Measurements from ENCODE around the gene NCEH1. TPM values are rescaled to one million over a fixed set of nuclear protein-coding genes. Genes with fewer than 3 reads are reported as not detected.

NCEH1 gene
- total RNA-seq, 4 donors from 2014 or later = 2.3 to 5.8 (median 4.2) TPM

GRCh38 chr3:172647823-172648222 lies 63.0 kb downstream of the NCEH1 start:
- no peaks in the 10 kb centered on the region for H3K27me3 ChIP-seq
- no peak for DNase-seq (ENCODE audit: low spot score in 2 of 2)
- TF ChIP-seq POLR2AphosphoS5 (IDR thresholded peaks at IDR 0.05) (no peak), EP300 (IDR thresholded peaks at IDR 0.05) (no peak), POLR2A (IDR thresholded peaks at IDR 0.05) (no peak), CTCF (IDR thresholded peaks at IDR 0.05) (no peak)
- H3K4me3 ChIP-seq = no peak overlapping the region
- peaks cover 13% of the 10 kb centered on the region for H3K4me1 ChIP-seq
- WGBS = 61% methylated on average over 14 of the region's 14 CpGs
- H3K36me3 ChIP-seq = peaks cover 2% of the 10 kb centered on the region
- no peaks in the 10 kb centered on the region for H3K9me3 ChIP-seq
- H3K27ac ChIP-seq = no peak overlapping the region

DNA sequence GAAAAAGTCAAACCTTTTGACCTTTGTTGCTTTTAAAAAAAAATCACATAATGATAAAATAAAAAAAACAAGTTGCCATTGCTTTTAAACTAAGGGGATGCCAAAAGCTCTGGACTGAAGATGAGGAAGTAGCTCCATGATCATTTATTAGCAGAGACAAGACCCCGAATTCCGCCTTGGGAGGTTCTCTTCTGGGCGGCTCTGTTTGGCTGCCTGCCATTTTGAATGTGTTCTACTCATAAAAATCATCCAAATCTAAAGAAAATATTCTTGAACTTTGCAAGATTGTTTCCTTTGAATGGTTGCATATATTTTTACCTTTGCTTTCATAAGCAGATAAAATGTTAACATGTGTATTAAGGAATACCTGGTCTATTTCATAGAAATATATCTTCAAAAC lies 63.8 kb downstream of the NCEH1 start:
- Histone ChIP-seq H3K9me3 (no peaks in the 10 kb centered on the region), H3K36me3 (peaks cover 2% of the 10 kb centered on the region), H3K4me3 (no peak overlapping the region), H3K27me3 (no peaks in the 10 kb centered on the region), H3K4me1 (peaks cover 13% of the 10 kb centered on the region), H3K27ac (no peak overlapping the region)
- no peak for DNase-seq (ENCODE audit: low spot score in 2 of 2)
- TF ChIP-seq POLR2AphosphoS5 (IDR thresholded peaks at IDR 0.05) = no peak
- TF ChIP-seq EP300 (IDR thresholded peaks at IDR 0.05) = no peak
- no peak for TF ChIP-seq CTCF (IDR thresholded peaks at IDR 0.05)
- WGBS = 59% methylated on average over 3 of the region's 3 CpGs

DNA sequence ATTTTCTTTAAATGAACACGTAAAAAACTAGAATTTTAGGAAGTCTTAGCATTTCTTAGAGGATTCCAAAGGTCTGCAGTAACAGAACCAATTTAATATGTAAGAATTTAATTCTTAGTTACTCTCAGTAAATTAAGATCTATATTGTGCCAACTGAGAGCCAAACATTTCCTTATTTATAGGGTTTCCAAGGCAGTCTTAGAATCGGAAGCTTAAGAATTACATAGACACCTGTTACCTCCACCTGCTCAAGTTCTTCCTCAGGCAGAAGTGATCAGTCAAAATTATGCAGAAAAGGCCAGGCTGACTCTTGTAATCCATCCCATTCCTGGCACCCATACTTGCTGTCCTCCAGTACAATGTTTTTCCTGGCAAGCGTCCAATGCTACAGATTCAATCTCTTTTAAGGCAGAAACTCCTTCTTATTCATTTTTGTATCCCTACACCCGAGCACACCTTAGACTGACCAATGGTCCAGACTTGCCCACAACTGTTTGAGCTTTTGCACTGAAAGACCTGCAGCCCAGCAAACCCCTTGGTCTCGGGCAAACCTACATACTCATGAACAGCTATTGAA lies 64.3 kb downstream of the NCEH1 start:
- Histone ChIP-seq H3K36me3 (peaks cover 3% of the 10 kb centered on the region), H3K27me3 (no peaks in the 10 kb centered on the region), H3K27ac (no peak overlapping the region), H3K4me3 (no peak overlapping the region), H3K9me3 (no peaks in the 10 kb centered on the region), H3K4me1 (peaks cover 13% of the 10 kb centered on the region)
- no peak for DNase-seq (ENCODE audit: low spot score in 2 of 2)
- 71% methylated on average over 5 of the region's 5 CpGs for WGBS
- TF ChIP-seq POLR2A (IDR thresholded peaks at IDR 0.05) (no peak), CTCF (IDR thresholded peaks at IDR 0.05) (no peak), EP300 (IDR thresholded peaks at IDR 0.05) (no peak), POLR2AphosphoS5 (IDR thresholded peaks at IDR 0.05) (no peak)

- no peak overlapping the region for H3K27ac ChIP-seq
- TF ChIP-seq EP300 (IDR thresholded peaks at IDR 0.05) (no peak), POLR2AphosphoS5 (IDR thresholded peaks at IDR 0.05) (no peak), CTCF (IDR thresholded peaks at IDR 0.05) (no peak), POLR2A (IDR thresholded peaks at IDR 0.05) (no peak)
- H3K4me3 ChIP-seq = no peak overlapping the region
- DNase-seq (ENCODE audit: low spot score in 2 of 2) = no peak
- no peaks in the 10 kb centered on the region for H3K27me3 ChIP-seq
- H3K4me1 ChIP-seq = peaks cover 20% of the 10 kb centered on the region
- WGBS = 97% methylated on average over 3 of the region's 3 CpGs
- H3K9me3 ChIP-seq = no peaks in the 10 kb centered on the region
- H3K36me3 ChIP-seq = peaks cover 5% of the 10 kb centered on the region
Observed at GRCh38 chr3:172644258-172644657, 66.6 kb downstream of the NCEH1 start.

- H3K27me3 ChIP-seq = no peaks in the 10 kb centered on the region
- 75% methylated on average over 4 of the region's 5 CpGs for WGBS
- no peak for DNase-seq (ENCODE audit: low spot score in 2 of 2)
- H3K36me3 ChIP-seq = peaks cover 5% of the 10 kb centered on the region
- H3K9me3 ChIP-seq = no peaks in the 10 kb centered on the region
- H3K27ac ChIP-seq = no peak overlapping the region
- TF ChIP-seq CTCF (IDR thresholded peaks at IDR 0.05) (no peak), EP300 (IDR thresholded peaks at IDR 0.05) (no peak), POLR2A (IDR thresholded peaks at IDR 0.05) (no peak), POLR2AphosphoS5 (IDR thresholded peaks at IDR 0.05) (no peak)
- H3K4me3 ChIP-seq = no peak overlapping the region
- H3K4me1 ChIP-seq = peaks cover 18% of the 10 kb centered on the region
Observed at GRCh38 chr3:172643506-172644179, 67.2 kb downstream of the NCEH1 start.
